ENCODE measurements around the gene SLC17A7.
"Not testable (repeated sequence)": the region's sequence is repeated elsewhere in the genome, so short reads cannot be mapped to it uniquely, and the experiment has no call there.

The SLC17A7 gene

DNA sequence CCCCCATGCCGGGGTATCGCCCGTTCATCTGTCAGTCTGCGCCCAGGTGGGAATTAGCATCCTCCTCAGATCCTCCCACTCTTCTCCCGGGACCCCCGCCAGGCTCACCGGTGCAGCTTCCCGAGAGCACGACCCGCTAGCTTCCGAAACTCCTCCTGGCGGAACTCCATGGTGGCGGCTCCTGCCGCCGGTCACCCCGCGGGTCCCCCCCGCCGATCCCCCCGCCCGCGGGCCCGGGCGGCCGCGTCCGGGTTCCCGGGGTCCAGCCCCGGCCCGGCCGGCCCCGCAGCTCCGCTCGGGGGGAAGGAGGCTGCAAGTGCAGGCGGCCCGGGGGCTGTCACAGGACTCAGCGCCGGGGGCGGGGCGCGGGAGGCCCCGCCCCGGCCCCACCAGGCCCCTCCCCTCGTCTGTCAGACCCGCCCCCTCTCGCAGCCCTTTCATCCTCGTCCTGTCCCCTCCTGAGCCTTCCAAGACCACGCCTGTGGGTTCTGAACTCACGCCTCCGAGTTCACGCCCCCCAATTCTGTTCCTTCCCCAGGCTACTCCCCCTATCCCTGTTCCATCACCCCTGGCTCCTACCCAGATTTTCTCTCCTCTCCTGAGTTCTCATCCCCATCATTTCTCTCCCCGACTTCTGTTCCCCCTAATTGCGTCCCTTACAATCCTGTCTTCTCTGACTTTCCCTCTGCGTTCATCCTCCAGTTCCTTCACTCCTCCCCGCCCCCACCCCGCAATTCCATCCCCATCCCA lies at the start of gene SLC17A7:
TSS of gene SLC17A7 (minus strand) at position 318 of the 750 bp plus-strand sequence. CDS start at position 170, 148 bp downstream.
- no peak for DNase-seq

- DNase-seq: no peak
Measured at GRCh38 chr19:49490287-49491029, 49.1 kb upstream of the SLC17A7 start.

- DNase-seq: no peak
Measured at GRCh38 chr19:49489601-49490167, 48.4 kb upstream of the SLC17A7 start.

DNA sequence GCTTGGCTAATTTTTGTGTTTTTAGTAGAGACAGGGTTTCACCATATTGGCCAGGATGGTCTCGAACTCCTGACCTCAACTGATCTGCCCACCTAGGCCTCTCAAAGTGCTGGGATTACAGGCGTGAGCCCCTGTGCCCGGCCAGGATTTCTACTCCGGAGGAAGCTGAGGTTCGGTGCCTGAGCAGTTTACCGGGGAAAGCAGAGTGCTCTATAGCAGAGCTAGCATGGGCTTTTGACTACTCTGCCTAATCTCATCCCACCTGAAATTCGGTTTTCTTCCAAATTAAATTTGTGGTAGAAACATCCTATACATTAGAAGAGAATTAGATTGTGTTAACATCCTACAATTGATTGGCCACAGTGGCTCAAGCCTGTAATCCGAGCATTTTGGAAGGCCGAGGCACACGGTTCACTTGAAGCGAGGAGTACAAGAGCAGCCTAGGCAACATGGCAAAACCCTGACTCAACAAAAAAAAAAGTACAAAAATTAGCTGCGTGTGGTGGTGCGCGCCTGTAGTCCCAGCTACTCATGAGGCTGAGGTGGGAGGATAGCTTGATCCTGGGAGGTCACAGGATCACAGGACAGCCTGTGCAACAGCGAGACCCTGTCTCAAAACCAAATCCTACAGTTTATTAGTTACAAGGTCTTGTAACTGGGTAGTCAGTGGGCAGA lies 47.7 kb upstream of the SLC17A7 start:
- no peak for DNase-seq

GRCh38 chr19:49488046-49488862 lies 46.9 kb upstream of the SLC17A7 start:
- no peak for DNase-seq

- DNase-seq: peak; percentile 99
Measured at GRCh38 chr19:49487277-49488045, 46.1 kb upstream of the SLC17A7 start, which contains the start of gene RPL13A. RPL13A (plus strand) TSS chr19:49487608; CDS start chr19:49487630, 22 bp downstream.

- DNase-seq: no peak
Measured at GRCh38 chr19:49486710-49487276, 45.5 kb upstream of the SLC17A7 start.

DNA sequence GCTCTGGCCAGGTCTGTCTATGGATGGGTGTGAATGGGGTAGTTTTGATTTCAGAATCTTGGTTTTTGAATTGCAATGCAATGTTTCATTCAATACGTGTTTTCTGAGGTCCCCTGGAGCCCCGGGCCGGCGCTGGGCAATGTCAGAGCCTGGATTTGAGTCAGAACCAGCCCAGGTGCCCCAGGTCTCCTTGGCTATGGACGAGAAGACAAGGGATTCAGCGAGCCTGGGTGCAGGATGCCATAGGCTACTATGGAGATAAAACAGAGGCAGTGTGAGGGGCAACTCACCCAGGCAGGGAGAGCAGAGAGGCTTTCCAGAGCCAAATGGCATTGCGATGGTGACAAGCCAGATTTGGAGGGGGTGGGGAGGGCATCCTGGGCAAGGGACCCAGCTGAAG lies 44.9 kb upstream of the SLC17A7 start:
- DNase-seq: no peak

DNA sequence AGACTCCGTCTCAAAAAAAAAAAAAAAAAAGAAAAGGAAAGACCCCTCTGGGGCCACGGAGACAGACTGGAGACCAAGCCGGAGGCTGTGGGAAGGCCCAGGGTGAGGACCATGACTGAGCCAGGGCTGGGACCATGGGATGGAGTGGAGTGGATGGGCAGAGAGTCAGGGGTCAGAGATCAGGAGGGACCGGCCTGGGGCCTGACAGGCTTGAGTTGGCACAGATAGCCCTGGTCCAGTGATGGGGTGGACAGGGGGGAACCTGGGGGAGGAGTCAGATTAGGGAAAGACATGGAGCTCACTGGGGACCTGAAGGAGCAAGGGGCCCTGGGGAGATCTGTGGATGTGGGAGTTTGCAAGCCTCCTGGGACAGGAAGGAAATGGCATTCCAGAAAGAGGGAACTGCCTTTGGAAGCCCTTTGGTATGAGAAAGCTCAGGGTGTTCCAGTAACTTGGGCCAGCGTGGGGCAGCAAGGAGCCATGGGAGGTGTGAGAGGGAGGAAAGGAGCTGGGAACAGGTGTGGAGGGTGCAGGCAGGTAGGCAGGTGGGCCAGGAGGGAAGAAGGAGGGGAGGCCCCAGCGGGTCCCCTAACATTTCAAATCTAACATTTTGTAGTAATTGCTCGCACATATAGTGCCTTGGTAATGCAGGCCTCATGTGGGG lies 39.8 kb upstream of the SLC17A7 start:
- DNase-seq: no peak

GRCh38 chr19:49479975-49480628 lies 38.8 kb upstream of the SLC17A7 start:
- DNase-seq: no peak

DNA sequence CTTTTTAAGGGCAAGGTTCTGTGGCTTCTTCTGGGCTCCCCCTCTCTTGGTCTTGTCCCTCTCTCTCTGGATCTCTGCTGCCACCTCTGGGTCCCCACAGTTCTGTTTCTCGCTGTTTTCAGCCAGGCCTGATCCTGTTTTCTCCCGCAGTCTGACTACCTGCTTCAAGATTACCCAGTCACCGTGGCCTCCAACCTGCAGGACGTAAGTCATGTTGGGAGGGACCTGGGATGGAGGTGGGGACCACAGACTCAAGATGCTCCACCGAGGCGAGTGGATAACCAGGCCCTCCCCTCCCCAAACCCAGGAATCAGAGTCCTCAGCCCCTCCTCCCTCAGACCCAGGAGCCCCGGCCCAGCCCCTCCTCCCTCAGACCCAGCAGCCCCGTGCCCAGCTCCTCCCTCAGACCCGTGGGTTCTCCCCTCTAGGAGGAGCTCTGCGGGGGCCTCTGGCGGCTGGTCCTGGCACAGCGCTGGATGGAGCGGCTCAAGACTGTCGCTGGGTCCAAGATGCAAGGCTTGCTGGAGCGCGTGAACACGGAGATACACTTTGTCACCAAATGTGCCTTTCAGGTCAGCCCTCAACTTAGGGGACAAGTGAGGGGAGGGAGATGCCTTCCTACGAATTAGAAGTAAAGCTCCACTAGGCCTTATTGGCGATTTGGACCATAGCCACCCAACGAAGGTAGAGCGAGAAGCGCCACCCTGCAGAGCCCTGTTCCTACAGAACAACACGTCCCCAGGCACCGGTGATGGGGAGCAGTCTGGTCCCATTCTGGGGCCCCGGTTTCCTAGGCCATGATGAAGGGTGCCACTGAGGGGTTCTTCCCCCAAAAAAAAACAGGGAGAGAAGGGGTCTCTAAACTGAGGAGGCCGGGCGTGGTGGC lies 34.9 kb upstream of the SLC17A7 start:
- DNase-seq: peak; percentile 31

- no peak for DNase-seq
Measured at GRCh38 chr19:49475191-49475917, 34.0 kb upstream of the SLC17A7 start.

DNA sequence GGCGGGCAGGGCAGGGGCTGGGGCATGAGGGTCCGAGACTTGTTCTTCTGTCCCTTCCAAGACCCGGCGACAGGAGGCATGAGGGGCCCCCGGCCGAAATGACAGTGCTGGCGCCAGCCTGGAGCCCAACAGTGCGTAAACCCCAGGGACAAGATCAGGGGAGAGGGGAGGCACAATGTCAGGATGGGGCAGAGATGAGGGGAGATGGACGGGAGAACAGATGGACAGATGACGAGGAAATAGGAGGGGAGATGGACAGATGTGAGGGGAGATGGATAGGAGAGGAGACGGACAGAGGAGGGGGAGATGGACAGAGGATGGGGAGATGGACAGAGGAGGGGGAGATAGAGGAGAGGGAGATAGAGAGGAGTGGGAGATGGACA lies 33.2 kb upstream of the SLC17A7 start:
- no peak for DNase-seq

GRCh38 chr19:49473868-49474541 lies 32.7 kb upstream of the SLC17A7 start, which contains the start of gene FLT3LG:
FLT3LG (plus strand) TSS chr19:49474215; CDS start chr19:49474640, 425 bp downstream.
- peak; percentile 66 for DNase-seq

GRCh38 chr19:49473501-49473867 lies 32.2 kb upstream of the SLC17A7 start:
- DNase-seq: not testable (repeated sequence)

- no peak for DNase-seq
Measured at GRCh38 chr19:49472936-49473335, 31.6 kb upstream of the SLC17A7 start.

GRCh38 chr19:49470615-49470978 lies 29.3 kb upstream of the SLC17A7 start:
- no peak for DNase-seq
